ENCODE data around the gene C9orf50.
"Not testable (repeated sequence)": the region's sequence is repeated elsewhere in the genome, so short reads cannot be mapped to it uniquely, and the experiment has no call there.

The C9orf50 gene

GRCh38 chr9:129620669-129621295 is at the start of gene C9orf50:
TSS of gene C9orf50 (minus strand) at chr9:129621101. CDS start at chr9:129620574, 527 bp downstream.
- Mint-ChIP-seq H3K27me3 (peaks cover 34% of the 10 kb centered on the region), H3K4me1 (peaks cover 24% of the 10 kb centered on the region), H3K9me3 (peaks cover 3% of the 10 kb centered on the region), H3K36me3 (ENCODE audit: low read depth) (peaks cover 2% of the 10 kb centered on the region), H3K27ac (no peak within 1 kb of the TSS), H3K4me3 (peak within 1 kb of the TSS; percentile 34)
- ATAC-seq (no peak), DNase-seq (no peak)

GRCh38 chr9:129669946-129670345 is 49.0 kb upstream of the C9orf50 start:
- ATAC-seq (no peak), DNase-seq (no peak)
- peaks cover 20% of the 10 kb centered on the region for H3K27me3 Mint-ChIP-seq
- no peak overlapping the region for H3K4me3 Mint-ChIP-seq
- no peaks in the 10 kb centered on the region for H3K9me3 Mint-ChIP-seq
- H3K4me1 Mint-ChIP-seq, result peaks cover 7% of the 10 kb centered on the region
- no peaks in the 10 kb centered on the region for H3K36me3 Mint-ChIP-seq (ENCODE audit: low read depth)
- H3K27ac Mint-ChIP-seq, result no peak overlapping the region

GRCh38 chr9:129669141-129669718 is 48.3 kb upstream of the C9orf50 start:
- Mint-ChIP-seq H3K9me3 (no peaks in the 10 kb centered on the region), H3K36me3 (ENCODE audit: low read depth) (no peaks in the 10 kb centered on the region), H3K4me3 (no peak overlapping the region), H3K27ac (no peak overlapping the region), H3K27me3 (peaks cover 25% of the 10 kb centered on the region), H3K4me1 (peaks cover 7% of the 10 kb centered on the region)
- DNase-seq (peak; percentile 16), ATAC-seq (no peak)

- H3K27ac Mint-ChIP-seq, result no peak overlapping the region
- DNase-seq (no peak), ATAC-seq (no peak)
- peaks cover 24% of the 10 kb centered on the region for H3K27me3 Mint-ChIP-seq
- peaks cover 7% of the 10 kb centered on the region for H3K4me1 Mint-ChIP-seq
- H3K36me3 Mint-ChIP-seq (ENCODE audit: low read depth), result no peaks in the 10 kb centered on the region
- H3K4me3 Mint-ChIP-seq, result no peak overlapping the region
- H3K9me3 Mint-ChIP-seq, result no peaks in the 10 kb centered on the region
These were observed 46.9 kb upstream of the C9orf50 start for GRCh38 chr9:129667850-129668249.

GRCh38 chr9:129667378-129667777 is 46.5 kb upstream of the C9orf50 start:
- ATAC-seq, result no peak
- no peak for DNase-seq
- H3K36me3 Mint-ChIP-seq (ENCODE audit: low read depth), result no peaks in the 10 kb centered on the region
- H3K9me3 Mint-ChIP-seq, result no peaks in the 10 kb centered on the region
- no peak overlapping the region for H3K4me3 Mint-ChIP-seq
- H3K4me1 Mint-ChIP-seq, result peaks cover 7% of the 10 kb centered on the region
- no peak overlapping the region for H3K27ac Mint-ChIP-seq
- H3K27me3 Mint-ChIP-seq, result peaks cover 27% of the 10 kb centered on the region

- H3K4me3 Mint-ChIP-seq, result no peak overlapping the region
- peaks cover 5% of the 10 kb centered on the region for H3K4me1 Mint-ChIP-seq
- DNase-seq, result no peak
These were observed 45.7 kb upstream of the C9orf50 start for GRCh38 chr9:129666575-129666974.

GRCh38 chr9:129665814-129666520 is 45.1 kb upstream of the C9orf50 start:
- Mint-ChIP-seq H3K27ac (no peak overlapping the region), H3K27me3 (peaks cover 27% of the 10 kb centered on the region), H3K4me3 (no peak overlapping the region), H3K36me3 (ENCODE audit: low read depth) (no peaks in the 10 kb centered on the region), H3K9me3 (no peaks in the 10 kb centered on the region), H3K4me1 (peaks cover 2% of the 10 kb centered on the region)
- ATAC-seq (no peak), DNase-seq (no peak)

More at GRCh38 chr9:129666575-129666974, 45.7 kb upstream of the C9orf50 start:
- Mint-ChIP-seq H3K9me3 (no peaks in the 10 kb centered on the region), H3K27me3 (peaks cover 27% of the 10 kb centered on the region), H3K36me3 (ENCODE audit: low read depth) (no peaks in the 10 kb centered on the region), H3K27ac (no peak overlapping the region)
- ATAC-seq, result no peak

- no peak within 1 kb of the TSS for H3K27ac Mint-ChIP-seq
- DNase-seq, result peak; percentile 58
- H3K4me3 Mint-ChIP-seq, result peak within 1 kb of the TSS; percentile 11
- no peaks in the 10 kb centered on the region for H3K9me3 Mint-ChIP-seq
- no peaks in the 10 kb centered on the region for H3K4me1 Mint-ChIP-seq
- peaks cover 30% of the 10 kb centered on the region for H3K27me3 Mint-ChIP-seq
- no peaks in the 10 kb centered on the region for H3K36me3 Mint-ChIP-seq (ENCODE audit: low read depth)
- ATAC-seq, result peak; percentile 69
These were observed 44.5 kb upstream of the C9orf50 start, which contains the start of gene PRRX2 for GRCh38 chr9:129665389-129665775. TSS of gene PRRX2 (plus strand) at chr9:129665647. CDS start at chr9:129665868, 221 bp downstream.

- Mint-ChIP-seq H3K27me3 (peaks cover 27% of the 10 kb centered on the region), H3K36me3 (ENCODE audit: low read depth) (no peaks in the 10 kb centered on the region), H3K27ac (no peak overlapping the region), H3K4me1 (no peaks in the 10 kb centered on the region), H3K4me3 (peak overlapping the region; percentile 11), H3K9me3 (no peaks in the 10 kb centered on the region)
- no peak for ATAC-seq
- DNase-seq, result no peak
These were observed 44.0 kb upstream of the C9orf50 start for GRCh38 chr9:129664746-129665388.

GRCh38 chr9:129662239-129662638 is 41.3 kb upstream of the C9orf50 start:
- H3K27ac Mint-ChIP-seq; H3K4me3 Mint-ChIP-seq; DNase-seq; H3K36me3 Mint-ChIP-seq (ENCODE audit: low read depth); H3K4me1 Mint-ChIP-seq; ATAC-seq; H3K9me3 Mint-ChIP-seq: not testable (repeated sequence)
- peaks cover 19% of the 10 kb centered on the region for H3K27me3 Mint-ChIP-seq

- Mint-ChIP-seq H3K36me3 (ENCODE audit: low read depth) (no peaks in the 10 kb centered on the region), H3K27ac (no peak overlapping the region), H3K9me3 (no peaks in the 10 kb centered on the region), H3K27me3 (peaks cover 16% of the 10 kb centered on the region), H3K4me3 (no peak overlapping the region), H3K4me1 (no peaks in the 10 kb centered on the region)
- DNase-seq, result no peak
- no peak for ATAC-seq
These were observed 40.1 kb upstream of the C9orf50 start for GRCh38 chr9:129661029-129661428.

- no peak overlapping the region for H3K27ac Mint-ChIP-seq
- H3K4me1 Mint-ChIP-seq, result no peaks in the 10 kb centered on the region
- H3K4me3 Mint-ChIP-seq, result no peak overlapping the region
- DNase-seq (no peak), ATAC-seq (peak; percentile 68)
- peaks cover 6% of the 10 kb centered on the region for H3K27me3 Mint-ChIP-seq
- no peaks in the 10 kb centered on the region for H3K9me3 Mint-ChIP-seq
- H3K36me3 Mint-ChIP-seq (ENCODE audit: low read depth), result no peaks in the 10 kb centered on the region
These were observed 36.0 kb upstream of the C9orf50 start for GRCh38 chr9:129656795-129657390.

- H3K9me3 Mint-ChIP-seq, result no peaks in the 10 kb centered on the region
- no peak for ATAC-seq
- DNase-seq, result no peak
- no peak overlapping the region for H3K27ac Mint-ChIP-seq
- no peaks in the 10 kb centered on the region for H3K36me3 Mint-ChIP-seq (ENCODE audit: low read depth)
- H3K27me3 Mint-ChIP-seq, result peaks cover 4% of the 10 kb centered on the region
- H3K4me1 Mint-ChIP-seq, result no peaks in the 10 kb centered on the region
- H3K4me3 Mint-ChIP-seq, result no peak overlapping the region
These were observed 34.8 kb upstream of the C9orf50 start for GRCh38 chr9:129655696-129656095.

GRCh38 chr9:129655154-129655553 is 34.3 kb upstream of the C9orf50 start:
- no peak for ATAC-seq
- no peaks in the 10 kb centered on the region for H3K36me3 Mint-ChIP-seq (ENCODE audit: low read depth)
- H3K4me3 Mint-ChIP-seq, result no peak overlapping the region
- no peak overlapping the region for H3K27ac Mint-ChIP-seq
- no peaks in the 10 kb centered on the region for H3K4me1 Mint-ChIP-seq
- H3K9me3 Mint-ChIP-seq, result no peaks in the 10 kb centered on the region
- H3K27me3 Mint-ChIP-seq, result peaks cover 2% of the 10 kb centered on the region
- no peak for DNase-seq

Measured in activated naive CD8-positive, alpha-beta T cell treated with anti-CD3 and anti-CD28 coated beads, Interleukin-2, amount 50 U/mL, for 24 hours (primary cell).